KG1 (cell line): ENCODE data around the gene AMOTL1.
"Not testable (repeated sequence)": the region's sequence is repeated elsewhere in the genome, so short reads cannot be mapped to it uniquely, and the experiment has no call there.

Source experiments
- DNase-seq: peaks from one replicate; lab custom pipeline; 2025; lab: John Stamatoyannopoulos, UW

AMOTL1 gene

GRCh38 chr11:94793002-94793401 is 24.8 kb downstream of the AMOTL1 start:
- DNase-seq, result no peak

- no peak for DNase-seq
These were observed 25.7 kb downstream of the AMOTL1 start for GRCh38 chr11:94793822-94794221.

- no peak for DNase-seq
These were observed 26.4 kb downstream of the AMOTL1 start for GRCh38 chr11:94794287-94795168.

GRCh38 chr11:94795476-94796189 is 27.5 kb downstream of the AMOTL1 start:
- no peak for DNase-seq

- DNase-seq, result no peak
These were observed 28.0 kb downstream of the AMOTL1 start for GRCh38 chr11:94796190-94796580.

GRCh38 chr11:94796863-94797262 is 28.7 kb downstream of the AMOTL1 start:
- no peak for DNase-seq

- no peak for DNase-seq
These were observed 31.6 kb downstream of the AMOTL1 start for GRCh38 chr11:94799726-94800125.

- DNase-seq, result no peak
These were observed 32.3 kb downstream of the AMOTL1 start for GRCh38 chr11:94800414-94800813.

- DNase-seq, result no peak
These were observed 33.8 kb downstream of the AMOTL1 start for GRCh38 chr11:94801866-94802460.

- DNase-seq, result no peak
These were observed 34.3 kb downstream of the AMOTL1 start for GRCh38 chr11:94802501-94802900.

GRCh38 chr11:94803491-94803890 is 35.3 kb downstream of the AMOTL1 start:
- no peak for DNase-seq

GRCh38 chr11:94804874-94805273 is 36.7 kb downstream of the AMOTL1 start:
- no peak for DNase-seq

- DNase-seq, result no peak
These were observed 37.9 kb downstream of the AMOTL1 start for GRCh38 chr11:94806014-94806413.

- DNase-seq, result no peak
These were observed 38.3 kb downstream of the AMOTL1 start for GRCh38 chr11:94806419-94806818.

GRCh38 chr11:94809251-94809650 is 41.1 kb downstream of the AMOTL1 start:
- no peak for DNase-seq

GRCh38 chr11:94812724-94813720 is 44.9 kb downstream of the AMOTL1 start:
- not testable (repeated sequence) for DNase-seq

GRCh38 chr11:94814272-94814976 is 46.3 kb downstream of the AMOTL1 start:
- no peak for DNase-seq

GRCh38 chr11:94815705-94816344 is 47.7 kb downstream of the AMOTL1 start:
- DNase-seq, result no peak

GRCh38 chr11:94820480-94820879 is 52.3 kb downstream of the AMOTL1 start:
- no peak for DNase-seq

- DNase-seq, result no peak
These were observed 53.3 kb downstream of the AMOTL1 start for GRCh38 chr11:94821439-94821838.
